ENCODE results near the gene SPATA32.

SPATA32 gene

DNA sequence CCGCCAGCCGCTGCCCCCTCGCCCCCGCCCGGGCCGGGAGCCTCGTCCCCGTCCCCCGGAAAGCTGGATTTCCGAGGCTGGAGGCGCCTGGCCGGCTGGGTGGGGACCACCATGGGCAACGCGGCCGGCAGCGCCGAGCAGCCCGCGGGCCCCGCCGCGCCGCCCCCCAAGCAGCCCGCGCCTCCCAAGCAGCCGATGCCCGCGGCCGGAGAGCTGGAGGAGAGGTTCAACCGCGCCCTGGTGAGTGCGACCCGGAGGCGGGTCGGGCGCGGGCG, 39.9 kb downstream of the SPATA32 start:
- Histone ChIP-seq H3K4me2 (peak overlapping the region; percentile 100), H3K79me2 (ENCODE audit: insufficient read depth, low read depth) (peaks cover 65% of the 10 kb centered on the region), H3K36me3 (ENCODE audit: insufficient read depth) (no peaks in the 10 kb centered on the region), H3K4me1 (ENCODE audit: low read depth, poor library complexity, severe bottlenecking) (peaks cover 57% of the 10 kb centered on the region), H3K4me3 (IDR thresholded peaks at IDR 0.05; ENCODE audit: insufficient read depth, low read depth, low read length) (no peak overlapping the region), H2AFZ (ENCODE audit: low read depth) (no peak overlapping the region), H3K27ac (peak overlapping the region; percentile 97), H3K27me3 (ENCODE audit: insufficient read depth, low read depth) (no peaks in the 10 kb centered on the region), H3K9ac (peak overlapping the region; percentile 83), H4K20me1 (ENCODE audit: insufficient read depth) (no peaks in the 10 kb centered on the region)
- TF ChIP-seq, protein P1, sequence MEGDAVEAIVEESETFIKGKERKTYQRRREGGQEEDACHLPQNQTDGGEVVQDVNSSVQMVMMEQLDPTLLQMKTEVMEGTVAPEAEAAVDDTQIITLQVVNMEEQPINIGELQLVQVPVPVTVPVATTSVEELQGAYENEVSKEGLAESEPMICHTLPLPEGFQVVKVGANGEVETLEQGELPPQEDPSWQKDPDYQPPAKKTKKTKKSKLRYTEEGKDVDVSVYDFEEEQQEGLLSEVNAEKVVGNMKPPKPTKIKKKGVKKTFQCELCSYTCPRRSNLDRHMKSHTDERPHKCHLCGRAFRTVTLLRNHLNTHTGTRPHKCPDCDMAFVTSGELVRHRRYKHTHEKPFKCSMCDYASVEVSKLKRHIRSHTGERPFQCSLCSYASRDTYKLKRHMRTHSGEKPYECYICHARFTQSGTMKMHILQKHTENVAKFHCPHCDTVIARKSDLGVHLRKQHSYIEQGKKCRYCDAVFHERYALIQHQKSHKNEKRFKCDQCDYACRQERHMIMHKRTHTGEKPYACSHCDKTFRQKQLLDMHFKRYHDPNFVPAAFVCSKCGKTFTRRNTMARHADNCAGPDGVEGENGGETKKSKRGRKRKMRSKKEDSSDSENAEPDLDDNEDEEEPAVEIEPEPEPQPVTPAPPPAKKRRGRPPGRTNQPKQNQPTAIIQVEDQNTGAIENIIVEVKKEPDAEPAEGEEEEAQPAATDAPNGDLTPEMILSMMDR (conservative IDR thresholded peaks at IDR 0.05; ENCODE audit: low read depth, low read length) = no peak

DNA sequence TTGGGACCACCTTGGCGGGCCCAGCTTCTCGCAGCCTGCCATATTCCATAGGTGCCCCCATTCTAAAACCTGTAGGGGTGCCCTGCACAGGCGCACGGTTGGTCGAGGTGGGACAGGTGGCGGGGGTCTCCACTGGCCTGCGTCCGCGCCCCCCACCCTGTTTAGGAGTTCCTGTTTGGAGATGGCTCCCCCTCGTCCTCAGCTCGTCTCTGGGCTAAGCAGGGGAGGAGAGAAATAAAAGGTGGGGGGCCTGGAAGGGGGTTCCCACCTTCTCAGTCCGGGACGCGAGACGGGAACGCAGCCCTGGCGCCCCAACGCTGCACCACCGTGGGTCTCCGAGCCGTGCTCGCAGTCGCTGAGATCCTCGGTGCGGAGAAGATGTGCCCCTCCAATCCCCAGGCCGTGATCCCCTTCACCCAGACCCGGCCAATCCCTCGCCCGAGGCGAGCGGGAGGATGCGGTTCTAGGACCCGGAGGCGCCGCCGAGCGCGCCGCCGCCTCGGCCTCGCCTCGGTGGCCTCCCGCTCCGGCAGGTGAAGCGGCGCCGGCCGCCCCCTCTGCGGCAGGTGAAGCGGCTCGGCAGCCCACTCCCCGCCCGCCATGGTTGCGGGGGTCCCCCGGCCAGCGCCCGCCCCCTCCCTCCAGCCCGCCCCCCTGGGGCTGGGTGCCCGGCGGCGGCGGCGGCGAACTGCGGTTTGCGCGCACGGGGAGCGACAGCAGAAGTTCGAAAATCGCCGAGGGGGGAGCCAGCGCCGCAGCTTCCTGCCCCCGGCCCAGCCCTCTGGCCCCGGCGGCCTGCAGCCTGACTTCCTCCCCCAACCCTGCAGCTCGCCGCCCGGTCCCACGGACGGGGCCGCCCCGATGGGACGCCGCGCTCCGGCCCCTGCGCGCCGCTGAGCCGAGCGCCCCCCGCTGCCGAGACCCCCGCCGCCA, 40.5 kb downstream of the SPATA32 start, which contains the start of gene FMNL1:
TSS of gene FMNL1 (plus strand) at position 805 of the 933 bp plus-strand sequence. CDS start 240 bp downstream, outside the sequence.
- H3K4me3 ChIP-seq (IDR thresholded peaks at IDR 0.05; ENCODE audit: insufficient read depth, low read depth, low read length) = no peak within 1 kb of the TSS
- TF ChIP-seq, protein P1 (conservative IDR thresholded peaks at IDR 0.05; ENCODE audit: low read depth, low read length) = no peak
- H3K4me2 ChIP-seq = peak within 1 kb of the TSS; percentile 100
- peaks cover 51% of the 10 kb centered on the region for H3K4me1 ChIP-seq (ENCODE audit: low read depth, poor library complexity, severe bottlenecking)
- H3K79me2 ChIP-seq (ENCODE audit: insufficient read depth, low read depth) = peaks cover 59% of the 10 kb centered on the region
- H2AFZ ChIP-seq (ENCODE audit: low read depth) = peak within 1 kb of the TSS; percentile 75
- no peaks in the 10 kb centered on the region for H4K20me1 ChIP-seq (ENCODE audit: insufficient read depth)
- H3K9ac ChIP-seq = peak within 1 kb of the TSS; percentile 83
- H3K27me3 ChIP-seq (ENCODE audit: insufficient read depth, low read depth) = no peaks in the 10 kb centered on the region
- H3K27ac ChIP-seq = peak within 1 kb of the TSS; percentile 97
- H3K36me3 ChIP-seq (ENCODE audit: insufficient read depth) = no peaks in the 10 kb centered on the region

DNA sequence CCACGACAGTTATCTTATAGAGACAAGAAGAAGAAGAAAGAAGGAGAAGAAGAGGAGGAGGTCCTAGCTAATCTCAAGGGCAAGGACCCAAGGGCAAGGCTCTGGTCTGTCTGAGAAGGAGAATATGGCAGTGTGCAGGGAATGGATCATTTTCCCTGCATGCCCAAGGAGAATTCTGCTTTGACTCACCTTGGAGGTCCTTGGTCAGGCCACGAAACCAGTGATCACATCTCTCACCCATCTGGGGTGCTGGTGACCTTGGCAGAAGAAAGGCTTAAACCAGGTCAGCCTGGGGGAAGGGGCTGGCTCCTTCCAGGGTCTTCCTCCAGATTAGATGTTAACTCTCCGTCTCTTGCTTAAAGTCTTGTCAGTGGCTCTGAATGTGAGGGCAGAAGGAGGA, 41.8 kb downstream of the SPATA32 start:
- H3K4me3 ChIP-seq (IDR thresholded peaks at IDR 0.05; ENCODE audit: insufficient read depth, low read depth, low read length) = no peak overlapping the region
- no peak overlapping the region for H3K9ac ChIP-seq
- peak overlapping the region; percentile 91; the same call in 1 of the 2 replicates for H3K4me2 ChIP-seq
- H3K4me1 ChIP-seq (ENCODE audit: low read depth, poor library complexity, severe bottlenecking) = peaks cover 41% of the 10 kb centered on the region
- TF ChIP-seq, protein P1 (conservative IDR thresholded peaks at IDR 0.05; ENCODE audit: low read depth, low read length) = no peak
- H4K20me1 ChIP-seq (ENCODE audit: insufficient read depth) = no peaks in the 10 kb centered on the region
- no peaks in the 10 kb centered on the region for H3K27me3 ChIP-seq (ENCODE audit: insufficient read depth, low read depth)
- no peaks in the 10 kb centered on the region for H3K36me3 ChIP-seq (ENCODE audit: insufficient read depth)
- H2AFZ ChIP-seq (ENCODE audit: low read depth) = no peak overlapping the region
- peak overlapping the region; percentile 44; the same call in 1 of the 2 replicates for H3K27ac ChIP-seq
- H3K79me2 ChIP-seq (ENCODE audit: insufficient read depth, low read depth) = peaks cover 48% of the 10 kb centered on the region

DNA sequence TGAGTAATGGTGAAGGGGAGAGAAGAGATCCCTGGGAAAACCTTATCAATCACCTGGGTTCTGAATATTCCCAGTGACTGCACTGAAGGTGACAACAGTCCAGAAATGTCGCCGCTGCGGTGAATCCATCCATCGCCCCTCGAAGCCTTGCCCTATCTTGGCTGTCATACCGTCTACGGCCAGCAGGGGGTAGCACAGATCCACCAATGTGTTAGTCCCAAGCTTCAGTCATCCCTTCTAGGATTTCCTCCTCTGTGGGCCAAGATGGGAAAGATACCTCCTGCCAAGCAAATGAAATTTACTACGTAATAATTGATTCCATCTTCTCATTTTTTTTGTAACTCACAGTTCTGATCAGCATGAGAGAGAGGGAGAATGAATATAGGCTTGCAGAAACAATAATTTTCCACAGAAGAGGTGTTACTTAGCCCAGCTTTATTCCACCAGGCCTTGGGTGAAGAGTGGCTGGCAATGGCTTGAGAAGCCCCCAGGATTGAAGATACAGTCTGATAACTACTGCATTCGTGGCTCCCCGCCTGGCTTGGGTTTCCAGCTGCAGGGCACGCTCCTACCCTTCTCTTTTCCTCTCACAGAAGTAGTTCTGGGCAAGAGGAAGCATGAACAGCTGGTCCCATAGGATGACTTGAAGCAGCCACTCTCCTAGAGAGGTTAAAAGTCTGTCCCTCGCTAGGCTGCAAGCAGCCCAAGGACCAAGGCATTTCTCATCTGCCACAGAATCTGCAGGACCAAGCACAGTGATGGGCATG, 42.8 kb downstream of the SPATA32 start:
- Histone ChIP-seq H3K27me3 (ENCODE audit: insufficient read depth, low read depth) (no peaks in the 10 kb centered on the region), H3K79me2 (ENCODE audit: insufficient read depth, low read depth) (peaks cover 38% of the 10 kb centered on the region), H3K27ac (peak overlapping the region; percentile 15; the same call in 1 of the 2 replicates), H3K4me1 (ENCODE audit: low read depth, poor library complexity, severe bottlenecking) (peaks cover 31% of the 10 kb centered on the region), H4K20me1 (ENCODE audit: insufficient read depth) (no peaks in the 10 kb centered on the region), H3K4me3 (IDR thresholded peaks at IDR 0.05; ENCODE audit: insufficient read depth, low read depth, low read length) (no peak overlapping the region), H3K4me2 (no peak overlapping the region; the same call in 1 of the 2 replicates), H3K9ac (no peak overlapping the region), H3K36me3 (ENCODE audit: insufficient read depth) (no peaks in the 10 kb centered on the region), H2AFZ (ENCODE audit: low read depth) (no peak overlapping the region)
- TF ChIP-seq, protein P1 (conservative IDR thresholded peaks at IDR 0.05; ENCODE audit: low read depth, low read length) = peak; percentile 99
